HEK293T (cell line): ENCODE measurements around the gene VPS13A.

Experiments used
- PKNOX1 ChIP-seq: fragments of 450-650 bp; IDR thresholded peaks from 2 replicates; pipeline ENCODE4 v1.6.1; 2016
- SUZ12 ChIP-seq: fragments of 450-650 bp; IDR thresholded peaks from 2 replicates; pipeline ENCODE4 v1.6.1; 2016; ENCODE audit warnings: mild to moderate bottlenecking
- TARDBP ChIP-seq: fragments of 450-650 bp; IDR thresholded peaks from 2 replicates; pipeline ENCODE4 v1.6.1; 2016

GRCh38 chr9:77212801-77213200, 35.5 kb downstream of the VPS13A start:
- TF ChIP-seq PKNOX1 (0 out of 2 replicates have a peak, but pooled peaks have one; percentile 4), SUZ12 (no peak), TARDBP (no peak)
